ENCODE results near the gene CAPS2. TPM values are rescaled to one million over a fixed set of nuclear protein-coding genes. Genes with fewer than 3 reads are reported as not detected.
"Not testable (repeated sequence)": the region's sequence is repeated elsewhere in the genome, so short reads cannot be mapped to it uniquely, and the experiment has no call there.

Gene CAPS2
- total RNA-seq, 1 experiment from 2014 or later: 4.2 TPM

DNA sequence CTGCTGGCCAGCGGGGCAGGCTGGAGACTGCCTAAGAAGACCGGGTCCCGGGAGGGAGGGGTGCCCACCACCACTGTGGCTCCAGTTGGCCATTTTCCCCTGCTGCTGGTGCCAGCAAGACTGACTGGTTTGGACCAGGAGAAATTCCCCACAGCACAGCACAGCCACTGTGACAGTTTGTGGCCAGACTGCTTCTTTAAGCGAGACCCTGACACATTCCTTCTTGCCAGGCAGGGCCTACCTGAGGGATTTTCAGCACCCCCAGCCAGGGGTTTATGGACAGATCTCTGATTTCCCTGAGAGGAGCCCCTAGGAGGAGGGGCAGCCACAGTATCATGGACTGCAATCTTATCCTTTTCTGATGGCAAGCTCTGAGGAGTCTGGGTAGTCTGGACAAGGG lies 19.8 kb upstream of the CAPS2 start (continued):
- TF ChIP-seq, protein P1, sequence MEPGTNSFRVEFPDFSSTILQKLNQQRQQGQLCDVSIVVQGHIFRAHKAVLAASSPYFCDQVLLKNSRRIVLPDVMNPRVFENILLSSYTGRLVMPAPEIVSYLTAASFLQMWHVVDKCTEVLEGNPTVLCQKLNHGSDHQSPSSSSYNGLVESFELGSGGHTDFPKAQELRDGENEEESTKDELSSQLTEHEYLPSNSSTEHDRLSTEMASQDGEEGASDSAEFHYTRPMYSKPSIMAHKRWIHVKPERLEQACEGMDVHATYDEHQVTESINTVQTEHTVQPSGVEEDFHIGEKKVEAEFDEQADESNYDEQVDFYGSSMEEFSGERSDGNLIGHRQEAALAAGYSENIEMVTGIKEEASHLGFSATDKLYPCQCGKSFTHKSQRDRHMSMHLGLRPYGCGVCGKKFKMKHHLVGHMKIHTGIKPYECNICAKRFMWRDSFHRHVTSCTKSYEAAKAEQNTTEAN (CRISPR knock-in tag; IDR thresholded peaks at IDR 0.05): no peak
- TF ChIP-seq HMGA2 (CRISPR knock-in tag; IDR thresholded peaks at IDR 0.05): no peak
- TF ChIP-seq FOXK1 (CRISPR knock-in tag; IDR thresholded peaks at IDR 0.05): no peak
- TF ChIP-seq MYBL2 (CRISPR knock-in tag; IDR thresholded peaks at IDR 0.05): no peak
- TF ChIP-seq ZNF263 (CRISPR knock-in tag; IDR thresholded peaks at IDR 0.05; ENCODE audit: low read depth): no peak
- TF ChIP-seq, protein P2, sequence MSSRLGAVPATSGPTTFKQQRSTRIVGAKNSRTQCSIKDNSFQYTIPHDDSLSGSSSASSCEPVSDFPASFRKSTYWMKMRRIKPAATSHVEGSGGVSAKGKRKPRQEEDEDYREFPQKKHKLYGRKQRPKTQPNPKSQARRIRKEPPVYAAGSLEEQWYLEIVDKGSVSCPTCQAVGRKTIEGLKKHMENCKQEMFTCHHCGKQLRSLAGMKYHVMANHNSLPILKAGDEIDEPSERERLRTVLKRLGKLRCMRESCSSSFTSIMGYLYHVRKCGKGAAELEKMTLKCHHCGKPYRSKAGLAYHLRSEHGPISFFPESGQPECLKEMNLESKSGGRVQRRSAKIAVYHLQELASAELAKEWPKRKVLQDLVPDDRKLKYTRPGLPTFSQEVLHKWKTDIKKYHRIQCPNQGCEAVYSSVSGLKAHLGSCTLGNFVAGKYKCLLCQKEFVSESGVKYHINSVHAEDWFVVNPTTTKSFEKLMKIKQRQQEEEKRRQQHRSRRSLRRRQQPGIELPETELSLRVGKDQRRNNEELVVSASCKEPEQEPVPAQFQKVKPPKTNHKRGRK (CRISPR knock-in tag; IDR thresholded peaks at IDR 0.05; ENCODE audit: borderline replicate concordance): no peak
- TF ChIP-seq, protein P3, sequence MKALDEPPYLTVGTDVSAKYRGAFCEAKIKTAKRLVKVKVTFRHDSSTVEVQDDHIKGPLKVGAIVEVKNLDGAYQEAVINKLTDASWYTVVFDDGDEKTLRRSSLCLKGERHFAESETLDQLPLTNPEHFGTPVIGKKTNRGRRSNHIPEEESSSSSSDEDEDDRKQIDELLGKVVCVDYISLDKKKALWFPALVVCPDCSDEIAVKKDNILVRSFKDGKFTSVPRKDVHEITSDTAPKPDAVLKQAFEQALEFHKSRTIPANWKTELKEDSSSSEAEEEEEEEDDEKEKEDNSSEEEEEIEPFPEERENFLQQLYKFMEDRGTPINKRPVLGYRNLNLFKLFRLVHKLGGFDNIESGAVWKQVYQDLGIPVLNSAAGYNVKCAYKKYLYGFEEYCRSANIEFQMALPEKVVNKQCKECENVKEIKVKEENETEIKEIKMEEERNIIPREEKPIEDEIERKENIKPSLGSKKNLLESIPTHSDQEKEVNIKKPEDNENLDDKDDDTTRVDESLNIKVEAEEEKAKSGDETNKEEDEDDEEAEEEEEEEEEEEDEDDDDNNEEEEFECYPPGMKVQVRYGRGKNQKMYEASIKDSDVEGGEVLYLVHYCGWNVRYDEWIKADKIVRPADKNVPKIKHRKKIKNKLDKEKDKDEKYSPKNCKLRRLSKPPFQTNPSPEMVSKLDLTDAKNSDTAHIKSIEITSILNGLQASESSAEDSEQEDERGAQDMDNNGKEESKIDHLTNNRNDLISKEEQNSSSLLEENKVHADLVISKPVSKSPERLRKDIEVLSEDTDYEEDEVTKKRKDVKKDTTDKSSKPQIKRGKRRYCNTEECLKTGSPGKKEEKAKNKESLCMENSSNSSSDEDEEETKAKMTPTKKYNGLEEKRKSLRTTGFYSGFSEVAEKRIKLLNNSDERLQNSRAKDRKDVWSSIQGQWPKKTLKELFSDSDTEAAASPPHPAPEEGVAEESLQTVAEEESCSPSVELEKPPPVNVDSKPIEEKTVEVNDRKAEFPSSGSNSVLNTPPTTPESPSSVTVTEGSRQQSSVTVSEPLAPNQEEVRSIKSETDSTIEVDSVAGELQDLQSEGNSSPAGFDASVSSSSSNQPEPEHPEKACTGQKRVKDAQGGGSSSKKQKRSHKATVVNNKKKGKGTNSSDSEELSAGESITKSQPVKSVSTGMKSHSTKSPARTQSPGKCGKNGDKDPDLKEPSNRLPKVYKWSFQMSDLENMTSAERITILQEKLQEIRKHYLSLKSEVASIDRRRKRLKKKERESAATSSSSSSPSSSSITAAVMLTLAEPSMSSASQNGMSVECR (CRISPR knock-in tag; IDR thresholded peaks at IDR 0.05; ENCODE audit: borderline replicate concordance): no peak

DNA sequence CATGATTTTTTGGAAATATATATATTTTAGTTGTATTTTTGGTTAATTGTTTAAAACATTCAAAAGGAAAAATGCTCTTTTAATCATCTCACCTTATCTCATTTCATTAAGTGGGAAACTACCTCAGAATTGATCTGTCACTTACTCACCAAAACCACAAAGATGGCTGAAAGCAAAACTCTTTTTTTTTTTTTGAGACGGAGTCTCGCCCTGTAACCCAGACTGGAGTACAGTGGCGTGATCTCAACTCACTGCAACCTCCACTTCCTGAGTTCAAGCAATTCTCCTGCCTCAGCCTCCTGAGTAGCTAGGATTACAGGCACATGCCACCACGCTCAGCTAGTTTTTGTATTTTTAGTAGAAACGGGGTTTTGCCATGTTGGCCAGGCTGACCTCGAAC lies 16.1 kb upstream of the CAPS2 start:
- H3K4me1 Mint-ChIP-seq; POLR2A ChIA-PET; H3K36me3 Mint-ChIP-seq; H3K27me3 Mint-ChIP-seq (ENCODE audit: low read depth); DNase-seq (ENCODE audit: low spot score); ATAC-seq; H3K27ac Mint-ChIP-seq; H3K4me3 Mint-ChIP-seq: not testable (repeated sequence)
- peaks cover 14% of the 10 kb centered on the region for H3K9me3 Mint-ChIP-seq
- CTCF ChIA-PET: interaction anchor here (0.7 kb wide), 1 partner anchor 12 kb away, joined by 3 read pairs; the partner anchor contains the start of gene GLIPR1L1

DNA sequence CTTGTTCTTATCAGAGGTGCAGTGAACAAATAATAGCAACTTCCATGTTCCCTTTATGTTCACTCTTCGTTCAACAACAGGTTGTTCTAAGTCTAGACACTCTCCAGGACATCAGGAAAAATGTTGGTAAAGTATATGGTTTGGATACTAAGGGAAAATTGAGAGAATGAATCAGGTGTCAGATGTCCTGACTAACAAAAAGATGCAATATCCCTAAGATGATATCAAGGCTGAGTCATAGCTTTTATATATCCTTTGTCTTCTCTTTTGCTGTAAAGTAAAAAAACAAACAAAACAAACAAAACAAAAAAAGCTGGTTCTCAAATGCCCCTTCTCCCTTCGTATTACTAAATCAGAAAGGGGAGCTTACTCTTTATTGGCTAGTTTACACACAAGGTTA lies 15.4 kb upstream of the CAPS2 start:
- peaks cover 7% of the 10 kb centered on the region; the same call in 1 of the 2 replicates for H3K9me3 Mint-ChIP-seq
- ATAC-seq (no peak), DNase-seq (ENCODE audit: low spot score) (no peak)
- no peak overlapping the region for H3K4me3 Mint-ChIP-seq
- no peaks in the 10 kb centered on the region for H3K36me3 Mint-ChIP-seq
- H3K27ac Mint-ChIP-seq: no peak overlapping the region
- H3K27me3 Mint-ChIP-seq (ENCODE audit: low read depth): no peaks in the 10 kb centered on the region
- CTCF ChIA-PET: no interaction called here
- H3K4me1 Mint-ChIP-seq: 0 out of 2 replicates have a peak, but pooled peaks cover 4% of the 10 kb centered on the region
- POLR2A ChIA-PET: no interaction called here
- TF ChIP-seq ETV6 (CRISPR knock-in tag; IDR thresholded peaks at IDR 0.05) (no peak), SMAD4 (CRISPR knock-in tag; IDR thresholded peaks at IDR 0.05) (no peak), ZNF263 (CRISPR knock-in tag; IDR thresholded peaks at IDR 0.05; ENCODE audit: low read depth) (no peak), JUN (CRISPR knock-in tag; IDR thresholded peaks at IDR 0.05) (no peak), ZNF317 (CRISPR knock-in tag; IDR thresholded peaks at IDR 0.05; ENCODE audit: borderline replicate concordance, low read depth) (no peak), SOX15 (CRISPR knock-in tag; IDR thresholded peaks at IDR 0.05) (no peak), ESRRA (CRISPR knock-in tag; IDR thresholded peaks at IDR 0.05; ENCODE audit: borderline replicate concordance) (no peak), SP1 (CRISPR knock-in tag; conservative IDR thresholded peaks at IDR 0.05) (no peak), GABPB1 (CRISPR knock-in tag; IDR thresholded peaks at IDR 0.05) (no peak), RORB (CRISPR knock-in tag; IDR thresholded peaks at IDR 0.05) (no peak)
- TF ChIP-seq, protein P4, sequence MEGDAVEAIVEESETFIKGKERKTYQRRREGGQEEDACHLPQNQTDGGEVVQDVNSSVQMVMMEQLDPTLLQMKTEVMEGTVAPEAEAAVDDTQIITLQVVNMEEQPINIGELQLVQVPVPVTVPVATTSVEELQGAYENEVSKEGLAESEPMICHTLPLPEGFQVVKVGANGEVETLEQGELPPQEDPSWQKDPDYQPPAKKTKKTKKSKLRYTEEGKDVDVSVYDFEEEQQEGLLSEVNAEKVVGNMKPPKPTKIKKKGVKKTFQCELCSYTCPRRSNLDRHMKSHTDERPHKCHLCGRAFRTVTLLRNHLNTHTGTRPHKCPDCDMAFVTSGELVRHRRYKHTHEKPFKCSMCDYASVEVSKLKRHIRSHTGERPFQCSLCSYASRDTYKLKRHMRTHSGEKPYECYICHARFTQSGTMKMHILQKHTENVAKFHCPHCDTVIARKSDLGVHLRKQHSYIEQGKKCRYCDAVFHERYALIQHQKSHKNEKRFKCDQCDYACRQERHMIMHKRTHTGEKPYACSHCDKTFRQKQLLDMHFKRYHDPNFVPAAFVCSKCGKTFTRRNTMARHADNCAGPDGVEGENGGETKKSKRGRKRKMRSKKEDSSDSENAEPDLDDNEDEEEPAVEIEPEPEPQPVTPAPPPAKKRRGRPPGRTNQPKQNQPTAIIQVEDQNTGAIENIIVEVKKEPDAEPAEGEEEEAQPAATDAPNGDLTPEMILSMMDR (IDR thresholded peaks at IDR 0.05): no peak
- TF ChIP-seq, protein P5, sequence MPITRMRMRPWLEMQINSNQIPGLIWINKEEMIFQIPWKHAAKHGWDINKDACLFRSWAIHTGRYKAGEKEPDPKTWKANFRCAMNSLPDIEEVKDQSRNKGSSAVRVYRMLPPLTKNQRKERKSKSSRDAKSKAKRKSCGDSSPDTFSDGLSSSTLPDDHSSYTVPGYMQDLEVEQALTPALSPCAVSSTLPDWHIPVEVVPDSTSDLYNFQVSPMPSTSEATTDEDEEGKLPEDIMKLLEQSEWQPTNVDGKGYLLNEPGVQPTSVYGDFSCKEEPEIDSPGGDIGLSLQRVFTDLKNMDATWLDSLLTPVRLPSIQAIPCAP (CRISPR knock-in tag; IDR thresholded peaks at IDR 0.05): no peak
- TF ChIP-seq, protein P6, sequence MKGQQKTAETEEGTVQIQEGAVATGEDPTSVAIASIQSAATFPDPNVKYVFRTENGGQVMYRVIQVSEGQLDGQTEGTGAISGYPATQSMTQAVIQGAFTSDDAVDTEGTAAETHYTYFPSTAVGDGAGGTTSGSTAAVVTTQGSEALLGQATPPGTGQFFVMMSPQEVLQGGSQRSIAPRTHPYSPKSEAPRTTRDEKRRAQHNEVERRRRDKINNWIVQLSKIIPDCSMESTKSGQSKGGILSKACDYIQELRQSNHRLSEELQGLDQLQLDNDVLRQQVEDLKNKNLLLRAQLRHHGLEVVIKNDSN (CRISPR knock-in tag; IDR thresholded peaks at IDR 0.05): no peak
- TF ChIP-seq, protein P7, sequence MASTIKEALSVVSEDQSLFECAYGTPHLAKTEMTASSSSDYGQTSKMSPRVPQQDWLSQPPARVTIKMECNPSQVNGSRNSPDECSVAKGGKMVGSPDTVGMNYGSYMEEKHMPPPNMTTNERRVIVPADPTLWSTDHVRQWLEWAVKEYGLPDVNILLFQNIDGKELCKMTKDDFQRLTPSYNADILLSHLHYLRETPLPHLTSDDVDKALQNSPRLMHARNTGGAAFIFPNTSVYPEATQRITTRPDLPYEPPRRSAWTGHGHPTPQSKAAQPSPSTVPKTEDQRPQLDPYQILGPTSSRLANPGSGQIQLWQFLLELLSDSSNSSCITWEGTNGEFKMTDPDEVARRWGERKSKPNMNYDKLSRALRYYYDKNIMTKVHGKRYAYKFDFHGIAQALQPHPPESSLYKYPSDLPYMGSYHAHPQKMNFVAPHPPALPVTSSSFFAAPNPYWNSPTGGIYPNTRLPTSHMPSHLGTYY (CRISPR knock-in tag; IDR thresholded peaks at IDR 0.05): no peak
- TF ChIP-seq, protein P8, sequence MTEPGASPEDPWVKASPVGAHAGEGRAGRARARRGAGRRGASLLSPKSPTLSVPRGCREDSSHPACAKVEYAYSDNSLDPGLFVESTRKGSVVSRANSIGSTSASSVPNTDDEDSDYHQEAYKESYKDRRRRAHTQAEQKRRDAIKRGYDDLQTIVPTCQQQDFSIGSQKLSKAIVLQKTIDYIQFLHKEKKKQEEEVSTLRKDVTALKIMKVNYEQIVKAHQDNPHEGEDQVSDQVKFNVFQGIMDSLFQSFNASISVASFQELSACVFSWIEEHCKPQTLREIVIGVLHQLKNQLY (CRISPR knock-in tag; IDR thresholded peaks at IDR 0.05): no peak

Data from WTC11 (cell line).